PC-3 (cell line): Measurements from ENCODE around the gene ANKRD9.

Source experiments
- EZH2 ChIP-seq: fragments of 300-600 bp; sonication (generic); IDR thresholded peaks from one replicate; pipeline ENCODE4 v1.6.1; 2017; ENCODE audit warnings: antibody characterized with exemption, mild to moderate bottlenecking, low read length; ENCODE audit not compliant: unreplicated experiment
- EZH2phosphoT487 ChIP-seq: fragments of 300-600 bp; sonication (generic); IDR thresholded peaks from 2 replicates; pipeline ENCODE4 v1.6.1; 2018; ENCODE audit warnings: mild to moderate bottlenecking, antibody characterized with exemption, low read length, borderline replicate concordance
- TF ChIP-seq, protein P1 (sequence below): fragments of 300-600 bp; sonication (generic); conservative IDR thresholded peaks from 2 replicates; pipeline ENCODE4 v1.5.1; 2017; ENCODE audit warnings: antibody characterized with exemption, low read depth, mild to moderate bottlenecking, low read length

DNA sequence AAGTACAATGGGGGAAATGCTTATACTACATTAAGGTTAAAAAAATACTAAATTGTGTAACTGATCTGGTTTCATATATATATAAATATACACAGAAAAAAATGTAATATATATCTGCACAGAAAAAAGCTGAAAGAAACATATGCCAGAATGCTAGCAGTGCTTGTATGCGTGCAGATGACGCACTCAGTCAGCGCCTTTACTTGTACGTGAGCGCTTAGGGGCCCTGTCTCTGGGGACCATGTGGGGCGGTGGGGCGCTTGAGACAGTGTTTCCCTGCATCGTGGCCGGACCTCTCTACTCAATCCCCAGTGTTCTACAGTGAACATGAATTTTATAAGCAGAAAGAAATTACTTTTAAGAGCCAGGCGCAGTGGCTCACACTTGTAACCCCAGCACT lies 7.0 kb downstream of the ANKRD9 start:
- TF ChIP-seq, protein P1, sequence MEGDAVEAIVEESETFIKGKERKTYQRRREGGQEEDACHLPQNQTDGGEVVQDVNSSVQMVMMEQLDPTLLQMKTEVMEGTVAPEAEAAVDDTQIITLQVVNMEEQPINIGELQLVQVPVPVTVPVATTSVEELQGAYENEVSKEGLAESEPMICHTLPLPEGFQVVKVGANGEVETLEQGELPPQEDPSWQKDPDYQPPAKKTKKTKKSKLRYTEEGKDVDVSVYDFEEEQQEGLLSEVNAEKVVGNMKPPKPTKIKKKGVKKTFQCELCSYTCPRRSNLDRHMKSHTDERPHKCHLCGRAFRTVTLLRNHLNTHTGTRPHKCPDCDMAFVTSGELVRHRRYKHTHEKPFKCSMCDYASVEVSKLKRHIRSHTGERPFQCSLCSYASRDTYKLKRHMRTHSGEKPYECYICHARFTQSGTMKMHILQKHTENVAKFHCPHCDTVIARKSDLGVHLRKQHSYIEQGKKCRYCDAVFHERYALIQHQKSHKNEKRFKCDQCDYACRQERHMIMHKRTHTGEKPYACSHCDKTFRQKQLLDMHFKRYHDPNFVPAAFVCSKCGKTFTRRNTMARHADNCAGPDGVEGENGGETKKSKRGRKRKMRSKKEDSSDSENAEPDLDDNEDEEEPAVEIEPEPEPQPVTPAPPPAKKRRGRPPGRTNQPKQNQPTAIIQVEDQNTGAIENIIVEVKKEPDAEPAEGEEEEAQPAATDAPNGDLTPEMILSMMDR, result no peak
- TF ChIP-seq EZH2phosphoT487 (no peak), EZH2 (no peak)
